Measurements from ENCODE around the gene SNX10. TPM values are rescaled to one million over a fixed set of nuclear protein-coding genes. Genes with fewer than 3 reads are reported as not detected.
A peak's percentile ranks its signal among the peaks of the same experiment; 100 is the strongest.

Gene SNX10
- total and polyA plus RNA-seq, 2 of the 8 experiments (the other 6 are each of a cell fraction or from before 2014, with no cell fraction given): 4.4 to 9.6 TPM

DNA sequence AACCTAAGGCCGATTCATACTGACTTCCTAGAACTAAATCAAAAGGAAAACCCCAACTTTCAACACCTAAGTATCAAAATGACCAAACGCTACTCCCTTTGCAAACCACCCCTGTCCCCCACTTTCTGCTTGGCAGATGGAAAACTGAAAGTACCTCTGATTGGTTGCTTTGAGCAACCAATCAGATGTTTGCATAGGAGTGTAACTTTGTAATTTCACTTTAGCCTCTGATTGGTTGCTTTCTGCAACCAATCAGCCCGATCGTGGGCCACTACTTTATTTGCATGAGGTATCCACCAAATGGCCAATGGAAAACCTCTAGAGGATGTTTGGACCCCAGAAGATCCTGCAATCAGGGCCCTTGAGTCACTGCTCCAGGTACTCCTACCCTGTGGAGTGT, 12.3 kb upstream of the SNX10 start:
- no peak overlapping the region for H2BK12ac ChIP-seq (ENCODE audit: low read depth, low read length)
- H4K20me1 ChIP-seq (replicated peaks in 1 of 2; ENCODE audit: control insufficient read depth in 1 of 2, insufficient read depth in 2 of 2, low read length in 2 of 2): no peaks in the 10 kb centered on the region
- no peak overlapping the region for H3K56ac ChIP-seq (replicated peaks; ENCODE audit: insufficient read length, low read depth, low read length)
- no peaks in the 10 kb centered on the region for H3K27me3 ChIP-seq (replicated peaks in 1 of 4; ENCODE audit: control insufficient read depth in 3 of 4, extremely low read depth in 1 of 4, insufficient read depth in 3 of 4, low read length in 3 of 4)
- no peak overlapping the region for H3K4ac ChIP-seq (replicated peaks; ENCODE audit: insufficient read length, low read depth, low read length)
- H3K79me2 ChIP-seq (ENCODE audit: control insufficient read depth in 1 of 2, insufficient read depth in 2 of 2, low read length in 2 of 2): no peaks in the 10 kb centered on the region
- H4K8ac ChIP-seq (ENCODE audit: extremely low read depth, insufficient read depth, low read length): no peak overlapping the region
- peak overlapping the region; percentile 56 for H2AFZ ChIP-seq (ENCODE audit: low read length)
- ChIA-PET POLR2A (ENCODE audit: partially characterized antibody) (no interaction called here), CTCF (ENCODE audit: partially characterized antibody) (interaction anchor here (1.3 kb wide), 1 partner anchor 401 kb away, joined by 3 read pairs; no protein-coding TSS in a partner anchor)
- no peak overlapping the region for H2BK20ac ChIP-seq (ENCODE audit: low read length)
- H3K4me2 ChIP-seq (ENCODE audit: insufficient read depth in 1 of 2, low read depth in 2 of 2, low read length in 2 of 2): no peak overlapping the region
- H2BK5ac ChIP-seq (ENCODE audit: low read depth, low read length): no peak overlapping the region
- peaks cover 0 to 3% of the 10 kb centered on the region in 2 experiments; a peak in 1 of 4 replicates for H3K9me3 ChIP-seq (ENCODE audit: insufficient read depth in 2 of 2, low read depth in 1 of 2, low read length in 1 of 2)
- H4K5ac ChIP-seq (ENCODE audit: insufficient read length, low read depth, low read length): no peak overlapping the region
- H2AK5ac ChIP-seq (ENCODE audit: low read depth, low read length): no peak overlapping the region
- H3K4me3 ChIP-seq (ENCODE audit: extremely low read depth in 1 of 4, insufficient read depth in 2 of 4, low read depth in 3 of 4, low read length in 4 of 4): no peak overlapping the region
- WGBS, 2 experiments (ENCODE audit: extremely low coverage in 1 of 2, insufficient coverage in 1 of 2, insufficient read length in 1 of 2, insufficient replicate concordance in 2 of 2, low coverage in 1 of 2, low lambda C conversion rate in 2 of 2, missing lambda C conversion rate in 1 of 2): 96% methylated on average over 4 of the region's 4 CpGs; no CpG with 5 or more reads in 1 of the 2 experiments
- H3K14ac ChIP-seq (ENCODE audit: insufficient read length): no peak overlapping the region
- no peaks in the 10 kb centered on the region for H3K4me1 ChIP-seq (replicated peaks in 1 of 4; ENCODE audit: control insufficient read depth in 3 of 4, insufficient read depth in 4 of 4, low read length in 3 of 4)
- no peak overlapping the region for H3K23ac ChIP-seq (ENCODE audit: insufficient read length)
- FAIRE-seq (no peak), DNase-seq (ENCODE audit: low read depth in 1 of 2, low spot score in 2 of 2) (no peak)
- no peak overlapping the region for H2BK120ac ChIP-seq (replicated peaks; ENCODE audit: low read depth, low read length)
- no peaks in the 10 kb centered on the region for H3K79me1 ChIP-seq (ENCODE audit: low read depth, low read length)
- no peak overlapping the region for H4K91ac ChIP-seq (replicated peaks; ENCODE audit: insufficient read length, low read length)
- H3K18ac ChIP-seq (ENCODE audit: extremely low read depth, low read length): no peak overlapping the region
- no peaks in the 10 kb centered on the region for H3K36me3 ChIP-seq (ENCODE audit: control insufficient read depth in 2 of 4, insufficient read depth in 4 of 4, low read length in 3 of 4)
- H3K27ac ChIP-seq (ENCODE audit: low read depth, low read length): no peak overlapping the region
- H3K9ac ChIP-seq (replicated peaks in 1 of 4; ENCODE audit: extremely low read depth in 1 of 4, low read depth in 3 of 4, low read length in 3 of 4): no peak overlapping the region
- no peaks in the 10 kb centered on the region for H3K23me2 ChIP-seq (ENCODE audit: low read depth, low read length)
- H2BK15ac ChIP-seq (ENCODE audit: low read length): no peak overlapping the region
- TF ChIP-seq TBP (IDR thresholded peaks at IDR 0.05; ENCODE audit: low read depth, low read length) (no peak), POLR2AphosphoS5 (IDR thresholded peaks at IDR 0.05; ENCODE audit: low read depth, low read length) (no peak)
- TF ChIP-seq, protein P1, sequence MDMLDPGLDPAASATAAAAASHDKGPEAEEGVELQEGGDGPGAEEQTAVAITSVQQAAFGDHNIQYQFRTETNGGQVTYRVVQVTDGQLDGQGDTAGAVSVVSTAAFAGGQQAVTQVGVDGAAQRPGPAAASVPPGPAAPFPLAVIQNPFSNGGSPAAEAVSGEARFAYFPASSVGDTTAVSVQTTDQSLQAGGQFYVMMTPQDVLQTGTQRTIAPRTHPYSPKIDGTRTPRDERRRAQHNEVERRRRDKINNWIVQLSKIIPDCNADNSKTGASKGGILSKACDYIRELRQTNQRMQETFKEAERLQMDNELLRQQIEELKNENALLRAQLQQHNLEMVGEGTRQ (IDR thresholded peaks at IDR 0.05; ENCODE audit: low read length): no peak

Data from H1 (cell line).